Tibial artery (tissue), 4 donors: Measurements from ENCODE around the gene CCR6.

Experiments used
- DNase-seq, 2 donors: peaks; one replicate each; pipeline ENCODE4 v3.0.0-alpha.2; 2019
- H3K27ac ChIP-seq, 2 donors: fragments of 200-600 bp; sonication (generic) in 1 of 2; 1 replicate in 1 of 2; 2 replicates in 1 of 2; pipeline ENCODE4 v1.5.1; 2018 to 2019; ENCODE audit warnings: mild to moderate bottlenecking in 1 of 2
- H3K27me3 ChIP-seq, 2 donors: fragments of 200-600 bp; sonication (generic) in 1 of 2; one replicate each; pipeline versions ENCODE4 v1.5.1 to v1.6.0; 2016 to 2019
- H3K36me3 ChIP-seq, 3 donors: fragments of 200-600 bp; sonication (generic) in 2 of 3; one replicate each; pipeline ENCODE4 v1.5.1; 2016 to 2019; ENCODE audit warnings: mild to moderate bottlenecking in 2 of 3
- H3K4me1 ChIP-seq, 4 donors: fragments of 200-600 bp; sonication (generic) in 2 of 4; 1 replicate in 3 of 4; 2 replicates in 1 of 4; pipeline ENCODE4 v1.5.1; 2016 to 2019
- H3K4me3 ChIP-seq, 2 donors: fragments of 200-600 bp; sonication (generic) in 1 of 2; 1 replicate in 1 of 2; 2 replicates in 1 of 2; pipeline ENCODE4 v1.5.1; 2018 to 2019; ENCODE audit warnings: mild to moderate bottlenecking in 2 of 2
- H3K9me3 ChIP-seq, 3 donors: fragments of 200-600 bp; sonication (generic) in 1 of 3; one replicate each; pipeline ENCODE4 v1.5.1; 2016 to 2019
- CTCF ChIP-seq, 2 experiments: fragments of 200-600 bp in 1 of 2; fragments of 450-650 bp in 1 of 2; IDR thresholded peaks; one replicate each; pipeline ENCODE4 v1.5.1; 2017 to 2019; ENCODE audit warnings: antibody characterized with exemption in 2 of 2, mild to moderate bottlenecking in 1 of 2, moderate library complexity in 1 of 2
- intact Hi-C: fragments of 100-400 bp; cut with DNase I; formaldehyde crosslinking; loops from one replicate; pipeline ENCODE4 v1.15.0; 2023; ENCODE audit warnings: low total_unique reads

The CCR6 gene

DNA sequence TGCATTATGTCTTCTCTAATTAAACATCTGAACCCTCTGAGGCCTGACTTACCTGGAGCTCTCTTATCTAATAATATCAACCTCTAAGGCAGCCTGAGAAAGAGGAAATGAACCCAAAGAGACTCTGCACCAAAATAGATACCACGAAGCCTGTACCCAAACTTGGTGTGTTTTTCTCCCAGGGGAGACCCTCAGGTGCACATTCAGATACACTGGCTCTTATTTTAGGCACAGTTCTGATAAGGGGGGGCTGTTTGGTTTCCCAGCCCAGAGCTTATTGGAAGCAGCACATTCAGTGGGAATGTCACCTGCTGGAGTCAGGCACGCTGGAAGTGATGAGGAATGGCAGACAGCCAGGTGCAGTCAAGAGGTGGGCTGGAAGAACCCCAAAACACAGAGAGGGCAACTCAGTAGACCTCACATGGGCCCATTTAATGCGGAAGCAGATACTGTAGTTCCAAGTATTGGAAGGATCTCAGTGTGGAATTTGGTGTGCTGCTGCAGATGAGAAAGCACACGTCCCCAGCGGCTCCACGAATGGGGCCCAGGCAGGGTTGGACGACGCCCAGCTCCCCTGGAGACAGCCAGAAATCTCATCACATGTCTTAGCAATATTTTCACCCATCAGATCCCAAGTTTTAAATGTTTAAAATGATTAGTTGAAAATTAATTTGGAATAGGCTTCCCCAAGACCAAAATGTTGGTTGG, 9.7 kb upstream of the CCR6 start:
- peaks cover 0 to 9% (median 3%) of the 10 kb centered on the region in 4 donors for H3K4me1 ChIP-seq
- intact Hi-C loops, result no loop called here
- H3K27me3 ChIP-seq, result peaks cover 0 to 12% of the 10 kb centered on the region in 2 donors
- no peak for TF ChIP-seq CTCF (IDR thresholded peaks at IDR 0.05)
- H3K9me3 ChIP-seq, result no peaks in the 10 kb centered on the region
- H3K36me3 ChIP-seq, result no peaks in the 10 kb centered on the region
- no peak overlapping the region for H3K27ac ChIP-seq
- no peak overlapping the region for H3K4me3 ChIP-seq
- DNase-seq, result no peak

GRCh38 chr6:167113935-167114910, 8.7 kb upstream of the CCR6 start:
- Histone ChIP-seq H3K9me3 (no peaks in the 10 kb centered on the region), H3K27ac (no peak overlapping the region), H3K4me1 (peaks cover 0 to 9% (median 3%) of the 10 kb centered on the region in 4 donors), H3K27me3 (peaks cover 0 to 15% of the 10 kb centered on the region in 2 donors), H3K4me3 (no peak overlapping the region), H3K36me3 (no peaks in the 10 kb centered on the region)
- no peak for TF ChIP-seq CTCF (IDR thresholded peaks at IDR 0.05)
- intact Hi-C loops, result no loop called here
- no peak for DNase-seq

DNA sequence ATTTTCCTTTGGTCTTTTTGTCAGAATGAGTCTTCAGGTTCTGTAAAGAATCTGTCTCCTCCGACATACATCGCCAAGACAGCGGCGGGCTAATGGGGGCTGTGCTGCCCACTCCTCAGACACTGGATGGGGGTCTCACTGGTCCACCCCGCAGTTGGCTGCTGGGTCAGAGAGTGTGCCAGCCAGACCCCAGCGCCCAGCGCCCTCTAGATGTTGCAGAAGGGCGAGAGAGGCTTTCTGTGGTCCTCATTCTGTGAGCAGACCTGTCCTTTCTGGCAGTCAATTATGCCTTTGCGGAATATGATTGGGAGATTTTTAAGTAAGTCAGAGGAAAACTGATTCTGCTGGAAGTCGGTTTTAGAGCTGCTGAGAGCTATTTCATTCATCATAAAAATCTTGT, 7.8 kb upstream of the CCR6 start:
- Histone ChIP-seq H3K4me1 (peaks cover 0 to 9% (median 3%) of the 10 kb centered on the region in 4 donors), H3K9me3 (no peaks in the 10 kb centered on the region), H3K27me3 (peaks cover 0 to 23% of the 10 kb centered on the region in 2 donors), H3K36me3 (no peaks in the 10 kb centered on the region), H3K4me3 (no peak overlapping the region), H3K27ac (no peak overlapping the region)
- TF ChIP-seq CTCF (IDR thresholded peaks at IDR 0.05), result no peak
- no peak for DNase-seq
- intact Hi-C loops, result no loop called here

- Histone ChIP-seq H3K27ac (no peak overlapping the region), H3K4me1 (peaks cover 0 to 9% (median 3%) of the 10 kb centered on the region in 4 donors), H3K9me3 (no peaks in the 10 kb centered on the region), H3K36me3 (no peaks in the 10 kb centered on the region), H3K27me3 (peaks cover 0 to 23% of the 10 kb centered on the region in 2 donors), H3K4me3 (no peak overlapping the region)
- no peak for TF ChIP-seq CTCF (IDR thresholded peaks at IDR 0.05)
- intact Hi-C loops, result no loop called here
- no peak for DNase-seq
Measured at GRCh38 chr6:167116109-167116837, 6.6 kb upstream of the CCR6 start.

DNA sequence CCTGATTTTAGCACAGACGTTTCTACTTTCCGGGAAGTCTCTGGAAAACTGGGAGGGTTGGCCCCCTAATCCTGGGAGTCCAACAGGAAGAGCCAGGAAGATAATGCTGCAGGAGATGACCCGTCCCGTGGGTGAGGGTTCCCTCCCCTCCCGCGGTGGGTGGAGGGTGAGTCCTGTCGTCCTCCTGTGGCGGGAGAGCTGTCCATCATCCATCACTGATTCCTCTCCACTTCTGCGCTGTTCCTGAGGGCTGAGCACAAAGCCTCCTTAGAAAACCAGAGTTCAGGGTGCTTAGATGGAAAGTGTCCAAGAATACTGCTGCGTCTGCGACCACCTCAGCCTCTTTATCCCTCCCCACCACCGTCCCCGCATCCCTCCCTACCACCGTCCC, 6.1 kb upstream of the CCR6 start:
- Histone ChIP-seq H3K4me3 (no peak overlapping the region), H3K27ac (no peak overlapping the region), H3K36me3 (no peaks in the 10 kb centered on the region), H3K9me3 (no peaks in the 10 kb centered on the region), H3K4me1 (peaks cover 0 to 9% (median 3%) of the 10 kb centered on the region in 4 donors), H3K27me3 (peaks cover 0 to 28% of the 10 kb centered on the region in 2 donors)
- DNase-seq, result no peak
- no peak for TF ChIP-seq CTCF (IDR thresholded peaks at IDR 0.05)
- intact Hi-C loops, result no loop called here
